C4-2B (cell line): Measurements from ENCODE around the gene PLD1.
"Not testable (repeated sequence)": the region's sequence is repeated elsewhere in the genome, so short reads cannot be mapped to it uniquely, and the experiment has no call there.

Experiments
- H3K27ac ChIP-seq: fragments of 450-650 bp; 2 replicates; pipeline ENCODE4 v1.5.1; 2017
- ZFX ChIP-seq: fragments of 450-650 bp; IDR thresholded peaks from 2 replicates; pipeline ENCODE4 v1.6.1; 2017
- TF ChIP-seq, protein P1 (sequence below): fragments of 450-650 bp; conservative IDR thresholded peaks from 2 replicates; pipeline ENCODE4 v1.5.1; 2017; ENCODE audit warnings: mild to moderate bottlenecking

Gene PLD1

DNA sequence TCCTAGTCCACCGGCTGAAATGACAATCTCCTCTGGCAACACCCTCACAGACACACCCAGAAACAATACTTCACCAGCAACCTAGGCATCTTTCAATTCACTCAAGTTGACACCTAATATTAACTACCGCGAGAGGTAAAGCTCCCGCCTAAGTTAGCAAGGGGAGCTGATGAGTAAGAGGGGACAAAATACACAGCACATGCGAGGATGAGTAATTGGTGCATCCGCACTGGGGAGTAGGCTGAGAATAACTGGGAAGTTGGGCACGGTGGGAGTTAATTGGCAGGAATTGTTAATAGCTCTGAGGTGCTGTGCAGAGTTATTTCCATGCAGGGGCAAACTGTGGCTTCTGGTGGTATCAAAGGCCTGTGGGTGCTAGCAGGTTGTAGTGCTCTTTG is 14.5 kb upstream of the PLD1 start:
- TF ChIP-seq ZFX = no peak
- TF ChIP-seq, protein P1, sequence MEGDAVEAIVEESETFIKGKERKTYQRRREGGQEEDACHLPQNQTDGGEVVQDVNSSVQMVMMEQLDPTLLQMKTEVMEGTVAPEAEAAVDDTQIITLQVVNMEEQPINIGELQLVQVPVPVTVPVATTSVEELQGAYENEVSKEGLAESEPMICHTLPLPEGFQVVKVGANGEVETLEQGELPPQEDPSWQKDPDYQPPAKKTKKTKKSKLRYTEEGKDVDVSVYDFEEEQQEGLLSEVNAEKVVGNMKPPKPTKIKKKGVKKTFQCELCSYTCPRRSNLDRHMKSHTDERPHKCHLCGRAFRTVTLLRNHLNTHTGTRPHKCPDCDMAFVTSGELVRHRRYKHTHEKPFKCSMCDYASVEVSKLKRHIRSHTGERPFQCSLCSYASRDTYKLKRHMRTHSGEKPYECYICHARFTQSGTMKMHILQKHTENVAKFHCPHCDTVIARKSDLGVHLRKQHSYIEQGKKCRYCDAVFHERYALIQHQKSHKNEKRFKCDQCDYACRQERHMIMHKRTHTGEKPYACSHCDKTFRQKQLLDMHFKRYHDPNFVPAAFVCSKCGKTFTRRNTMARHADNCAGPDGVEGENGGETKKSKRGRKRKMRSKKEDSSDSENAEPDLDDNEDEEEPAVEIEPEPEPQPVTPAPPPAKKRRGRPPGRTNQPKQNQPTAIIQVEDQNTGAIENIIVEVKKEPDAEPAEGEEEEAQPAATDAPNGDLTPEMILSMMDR = no peak
- no peak overlapping the region for H3K27ac ChIP-seq

DNA sequence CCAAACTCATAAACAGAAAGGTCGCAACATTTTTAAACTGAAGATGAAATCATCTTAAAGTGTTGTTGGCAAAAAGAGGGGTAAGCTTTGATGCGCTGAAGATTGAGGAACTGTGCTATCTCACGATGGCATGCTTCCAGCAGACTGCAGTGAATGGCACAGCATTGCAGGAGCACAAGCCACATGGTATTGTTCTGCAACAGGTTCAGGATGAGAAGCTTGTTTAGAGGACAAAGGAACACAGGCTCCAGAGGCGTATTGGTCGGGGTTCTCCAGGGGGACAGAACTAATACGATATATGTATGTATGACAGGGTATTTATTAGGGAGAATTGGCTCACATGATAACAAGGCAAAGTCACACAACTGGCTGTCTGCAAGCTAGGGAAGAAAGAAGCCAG is 13.8 kb upstream of the PLD1 start:
- TF ChIP-seq ZFX = no peak
- TF ChIP-seq, protein P1 = no peak
- H3K27ac ChIP-seq = no peak overlapping the region

DNA sequence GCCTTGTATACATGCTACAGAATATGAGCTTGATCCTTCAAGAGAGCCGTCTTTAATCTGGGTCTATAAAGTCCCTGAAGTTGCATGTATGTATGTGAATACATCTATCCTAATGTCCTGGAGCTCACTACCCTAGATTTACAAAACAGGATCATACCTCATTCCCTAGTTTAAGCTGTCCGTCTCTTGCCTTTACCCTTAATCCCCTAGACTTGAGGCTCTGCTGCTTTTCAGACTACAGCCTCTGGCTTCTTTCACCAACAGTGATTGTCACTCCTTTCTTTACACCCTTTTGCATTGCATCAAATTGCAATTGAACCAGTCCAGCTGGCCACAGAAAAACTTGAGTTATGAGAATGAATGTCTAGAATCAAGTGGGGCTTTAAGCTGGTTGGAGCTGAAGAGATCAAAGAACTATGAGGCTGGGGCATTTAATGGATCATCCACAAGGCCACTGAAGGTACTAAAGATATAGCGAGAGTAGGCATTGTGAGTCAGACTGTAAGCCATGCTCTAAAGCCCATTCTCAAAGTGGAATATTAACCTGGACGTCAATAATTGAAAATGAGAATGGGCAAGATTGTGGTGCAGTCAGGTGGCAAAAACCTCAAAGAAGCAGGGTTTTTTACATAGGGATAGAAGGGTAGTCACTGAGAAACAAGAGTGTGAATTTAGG is 12.3 kb upstream of the PLD1 start:
- TF ChIP-seq, protein P1 = no peak
- TF ChIP-seq ZFX = no peak
- no peak overlapping the region for H3K27ac ChIP-seq

DNA sequence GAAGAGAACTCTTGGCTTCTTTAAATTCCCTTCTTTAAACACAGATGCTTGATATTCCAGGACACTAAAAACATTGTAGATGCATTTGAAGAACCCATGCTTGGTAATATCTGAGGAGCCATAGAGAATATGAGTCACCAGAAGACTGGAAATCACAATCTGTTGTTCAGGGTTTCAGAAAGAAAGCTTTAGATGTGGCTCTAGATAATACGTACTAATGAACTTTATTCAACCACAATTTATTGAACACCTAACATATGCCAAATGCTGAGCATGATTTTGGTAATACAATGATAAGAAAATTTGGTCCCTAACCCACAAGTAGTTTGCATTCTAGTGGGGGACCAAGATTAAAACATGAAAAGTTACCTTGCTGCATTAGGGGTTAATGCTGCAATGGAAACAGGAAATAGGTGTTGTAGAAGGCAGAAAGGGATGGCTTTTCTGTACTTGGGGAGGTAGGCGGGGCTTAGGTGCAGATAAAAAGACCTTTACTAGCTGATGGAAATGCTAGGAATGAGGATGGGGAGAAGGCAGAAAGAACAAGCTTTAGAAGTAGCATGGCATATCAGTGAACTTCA is 11.6 kb upstream of the PLD1 start:
- TF ChIP-seq, protein P1 = no peak
- no peak overlapping the region for H3K27ac ChIP-seq

DNA sequence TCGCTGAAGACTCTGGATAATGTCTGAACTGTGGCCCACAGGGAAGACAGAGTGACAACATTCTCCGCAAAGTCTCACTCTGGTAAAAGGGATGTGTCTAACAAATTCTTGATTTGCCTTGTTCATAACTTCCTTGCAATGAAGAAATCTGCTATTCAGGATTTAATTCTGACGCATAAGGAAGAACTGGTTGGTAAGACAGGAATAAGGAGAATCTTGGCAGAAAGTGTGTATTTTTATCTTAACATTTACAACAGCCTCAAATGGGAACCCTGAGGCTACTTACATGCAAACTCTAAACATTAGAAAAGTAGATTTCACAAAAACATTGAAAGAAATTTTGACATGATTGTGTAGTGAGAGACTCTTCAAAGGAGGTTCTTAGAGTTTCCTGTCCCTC is 10.8 kb upstream of the PLD1 start:
- H3K27ac ChIP-seq = no peak overlapping the region
- no peak for TF ChIP-seq ZFX
- TF ChIP-seq, protein P1 = no peak

GRCh38 chr3:171817074-171817800 is 7.0 kb upstream of the PLD1 start:
- no peak overlapping the region for H3K27ac ChIP-seq
- no peak for TF ChIP-seq ZFX
- TF ChIP-seq, protein P1 = no peak

DNA sequence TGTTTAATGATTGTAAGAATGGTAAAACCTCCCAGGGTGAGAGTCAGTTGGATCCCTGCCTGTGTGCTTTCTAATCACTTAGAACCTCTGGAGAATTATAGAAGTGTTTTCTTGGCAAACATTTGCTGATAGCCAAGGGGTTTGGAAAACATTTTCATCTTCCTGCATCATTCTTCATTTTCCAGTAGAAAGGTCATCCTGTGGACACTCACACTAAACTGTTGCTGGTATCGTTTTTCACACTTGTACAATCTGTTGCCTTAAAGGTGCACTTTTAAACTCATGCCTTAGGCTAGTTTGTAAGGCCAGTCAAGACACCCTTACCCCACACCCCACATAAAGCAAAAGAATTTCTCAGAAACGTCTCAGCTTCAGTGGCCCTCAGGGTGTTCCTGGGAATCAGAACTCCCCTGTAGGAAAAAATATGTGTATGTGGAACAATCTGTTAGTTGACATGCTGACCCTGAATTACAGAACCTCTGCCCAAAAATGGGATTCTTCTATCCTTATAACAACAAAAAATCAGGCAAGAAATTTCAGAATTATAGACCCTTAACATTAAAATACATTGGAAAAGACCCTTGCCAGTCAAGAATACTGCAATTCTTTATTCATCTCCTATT is 5.8 kb upstream of the PLD1 start:
- H3K27ac ChIP-seq = no peak overlapping the region
- TF ChIP-seq, protein P1 = no peak
- TF ChIP-seq ZFX = no peak

- H3K27ac ChIP-seq = not testable (repeated sequence)
Measured at GRCh38 chr3:171814662-171815061, 4.4 kb upstream of the PLD1 start.
